GM18867 (cell line): ENCODE results near the gene SUGCT.

Experiments
- ATAC-seq: cut with Tn5 transposase; IDR thresholded peaks from one replicate; pipeline ENCODE4 v1.9.1; 2021; ENCODE audit warnings: mild to moderate bottlenecking, moderate library complexity; ENCODE audit not compliant: unreplicated experiment

SUGCT gene

GRCh38 chr7:40840990-40841389, 706.2 kb downstream of the SUGCT start:
- no peak for ATAC-seq

DNA sequence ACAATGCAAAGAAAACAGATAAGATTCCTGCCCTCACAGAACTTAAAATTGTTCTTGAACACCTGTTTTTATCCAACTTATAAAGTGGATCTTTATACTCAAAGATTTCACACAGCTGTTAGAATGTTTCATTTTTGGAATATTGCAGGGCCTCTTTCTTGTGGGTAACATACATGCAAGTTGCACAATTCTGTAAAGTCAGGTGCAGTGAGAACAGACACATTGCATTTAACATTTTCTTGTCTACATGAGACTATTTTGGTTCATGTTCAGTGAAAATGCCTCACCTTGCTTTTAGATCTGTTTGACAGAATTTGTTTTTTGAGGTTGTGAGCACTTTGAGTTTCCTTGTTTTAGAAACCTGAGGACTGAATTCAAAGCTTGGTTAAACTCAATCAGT, 707.8 kb downstream of the SUGCT start:
- no peak for ATAC-seq

DNA sequence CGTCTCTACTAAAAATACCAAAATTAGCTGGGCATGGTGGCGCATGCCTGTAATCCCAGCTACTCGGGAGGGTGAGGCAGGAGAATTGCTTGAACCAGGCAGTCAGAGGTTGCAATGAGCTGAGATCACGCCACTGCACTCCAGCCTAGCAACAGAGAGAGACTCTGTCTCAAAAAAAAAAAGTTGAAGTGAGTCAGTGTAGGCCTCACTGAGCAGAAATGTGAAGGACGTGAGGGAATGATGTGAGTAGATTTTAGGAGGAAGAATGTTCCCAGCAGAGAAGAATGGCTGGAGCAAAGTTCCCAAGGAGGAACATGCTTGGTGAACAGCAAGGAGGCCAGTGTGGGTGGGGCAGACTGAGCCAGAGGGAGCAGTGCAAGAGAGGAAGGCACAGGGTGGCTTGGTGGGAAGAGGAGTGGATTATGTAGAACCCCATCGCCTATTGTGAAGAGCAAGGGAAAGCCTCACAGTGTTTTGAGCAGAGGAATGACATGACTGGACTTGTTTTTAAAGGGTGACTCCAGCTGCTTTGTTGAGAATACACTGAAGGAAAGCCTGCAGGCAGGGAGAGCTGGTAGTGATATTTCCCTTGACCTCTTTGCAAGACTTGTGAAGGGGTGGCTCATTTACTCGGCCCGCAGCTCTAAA, 708.7 kb downstream of the SUGCT start:
- ATAC-seq: no peak

DNA sequence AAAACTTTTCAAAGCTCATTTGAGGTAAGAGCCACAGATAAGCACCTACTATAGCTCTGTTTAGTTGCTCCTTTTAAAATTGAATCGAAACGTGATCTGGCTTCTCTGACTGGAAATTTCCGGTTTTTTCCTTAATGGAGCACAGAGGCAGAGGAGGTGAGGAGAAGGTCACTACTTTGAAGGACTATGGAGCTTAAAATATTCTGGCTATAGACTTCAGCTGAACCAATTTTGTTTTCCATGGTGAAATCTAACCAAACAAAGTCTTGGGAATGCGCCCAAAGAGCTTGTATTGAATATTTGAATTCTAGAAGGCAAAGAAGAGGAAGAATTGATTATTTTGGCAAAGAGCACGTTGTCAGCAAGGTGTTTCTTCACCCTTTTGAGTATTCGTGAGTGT, 711.1 kb downstream of the SUGCT start:
- ATAC-seq: no peak

DNA sequence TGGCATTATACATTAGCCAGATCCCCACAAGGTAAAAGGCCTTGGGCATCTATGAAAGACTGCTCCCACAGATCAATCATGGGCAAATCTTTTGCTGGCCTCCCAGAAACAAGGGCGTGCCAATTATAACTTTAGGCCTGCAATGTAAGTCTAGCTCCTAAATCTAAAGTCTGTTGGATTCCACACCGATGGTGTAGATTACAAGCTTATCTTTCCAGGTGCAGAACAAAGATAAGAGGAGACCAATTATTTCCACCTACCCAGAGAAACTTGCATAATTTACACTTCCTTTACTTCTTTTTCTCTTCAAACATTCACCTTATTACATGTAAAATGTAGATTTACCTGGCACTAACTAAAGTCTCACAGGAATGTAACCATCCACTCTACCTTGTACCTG, 713.1 kb downstream of the SUGCT start:
- ATAC-seq: no peak

DNA sequence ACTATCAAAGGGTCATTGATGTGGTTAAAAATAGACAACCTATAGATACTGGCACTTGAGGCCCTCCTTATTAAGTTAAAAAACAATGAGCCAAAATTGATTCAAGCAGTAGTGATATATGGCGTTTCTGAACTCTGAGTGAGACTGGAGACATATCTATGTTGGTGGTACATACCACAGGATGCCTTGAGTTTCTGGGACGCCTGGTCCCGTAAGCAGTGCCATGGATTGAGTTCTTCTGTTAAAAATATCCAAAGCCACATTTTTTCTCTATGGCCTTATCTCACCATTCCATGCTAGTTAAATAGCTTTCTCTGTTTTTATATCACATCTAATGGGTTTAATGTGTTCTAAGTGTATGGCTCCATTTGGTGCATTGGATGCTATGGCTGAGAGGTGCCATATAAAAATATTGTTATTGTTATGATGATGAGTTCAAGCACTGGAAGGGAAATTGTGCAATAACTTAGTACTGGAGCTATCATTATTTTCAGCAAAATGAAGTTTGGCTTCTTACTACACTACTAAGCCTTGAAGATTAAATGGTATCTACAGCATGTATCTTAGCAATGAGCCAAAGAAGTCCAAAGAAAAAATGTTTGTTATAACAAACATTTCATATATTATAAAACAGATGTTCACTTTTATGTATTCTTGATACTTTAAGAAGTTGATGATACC, 713.9 kb downstream of the SUGCT start:
- ATAC-seq: no peak

DNA sequence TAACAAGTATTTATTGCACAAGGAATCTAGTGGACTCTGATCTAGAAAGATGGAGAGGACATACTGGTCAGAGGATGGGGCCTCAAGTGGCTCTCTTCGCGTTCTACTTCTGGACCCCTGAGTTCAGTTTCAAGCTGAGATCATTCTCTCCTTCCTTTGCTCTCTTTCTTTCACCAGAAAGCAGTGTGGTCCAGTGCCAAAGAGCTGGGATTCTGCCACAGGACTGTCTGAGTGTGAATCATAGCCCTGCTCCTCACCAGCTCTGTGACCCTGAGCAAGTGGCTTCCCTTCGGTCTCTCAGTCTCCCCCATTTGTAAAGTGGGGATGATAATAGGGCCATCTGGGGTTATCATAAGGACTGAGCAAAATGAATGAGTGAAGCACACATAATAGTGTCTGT, 715.2 kb downstream of the SUGCT start:
- ATAC-seq: no peak

GRCh38 chr7:40851001-40851400, 716.2 kb downstream of the SUGCT start:
- peak; percentile 43 for ATAC-seq

DNA sequence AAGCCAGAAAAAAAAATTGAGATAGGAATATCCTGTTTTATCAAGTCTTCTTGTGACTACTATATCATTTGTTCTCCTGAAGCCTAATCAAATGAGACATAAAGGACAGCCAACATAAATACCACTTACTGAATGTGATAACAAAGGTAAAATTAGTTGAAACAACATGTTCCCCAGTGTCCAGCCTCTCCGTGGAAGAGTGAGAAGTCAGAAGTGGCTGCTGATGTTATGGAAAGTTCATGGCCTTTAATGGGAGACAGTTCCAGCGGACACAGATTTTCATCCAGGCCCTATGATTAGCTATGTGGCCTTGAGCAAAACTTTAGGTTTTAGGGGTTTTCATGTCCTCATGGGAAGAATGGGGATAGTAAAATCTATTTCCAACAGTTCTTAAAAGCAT, 724.3 kb downstream of the SUGCT start:
- no peak for ATAC-seq

- ATAC-seq: no peak
Measured at GRCh38 chr7:40859965-40860543, 725.2 kb downstream of the SUGCT start.

DNA sequence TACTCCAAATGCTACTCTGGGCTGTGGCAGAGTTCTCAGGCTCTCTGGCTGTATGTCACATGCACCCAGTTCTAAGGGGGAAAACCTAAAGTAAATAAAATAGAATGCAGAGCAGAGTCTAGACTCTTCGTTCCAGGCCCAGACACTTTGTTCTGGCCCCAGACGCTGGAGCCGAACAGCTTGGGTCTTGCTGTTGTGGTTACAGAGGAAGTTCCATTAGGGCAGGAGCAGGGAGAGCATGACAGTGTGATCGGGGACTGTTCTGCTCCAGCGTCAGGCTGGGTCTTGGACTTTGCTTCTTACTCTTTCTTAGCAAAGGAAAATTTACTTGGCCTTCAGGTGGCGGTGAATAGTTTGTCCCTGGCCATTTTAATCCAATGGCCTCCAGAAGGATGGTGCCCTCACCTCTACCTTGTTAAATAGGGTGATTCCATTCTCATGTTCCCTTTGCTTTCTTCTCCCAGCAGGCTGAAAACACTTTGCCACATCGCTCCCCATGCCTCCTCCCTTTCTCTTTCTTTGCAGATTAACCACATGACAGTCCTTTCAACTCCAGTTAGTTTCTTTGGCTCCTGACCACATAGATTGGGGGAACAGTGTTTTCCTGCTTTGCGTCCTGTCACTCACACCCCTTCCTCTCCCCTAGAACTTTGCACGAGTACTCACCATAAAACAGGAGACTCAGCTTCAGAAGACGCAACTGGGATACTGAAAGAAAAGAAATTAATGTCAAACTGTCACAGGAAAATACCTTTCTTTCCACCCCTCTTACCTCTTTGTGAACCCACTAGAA, 730.8 kb downstream of the SUGCT start:
- no peak for ATAC-seq

- no peak for ATAC-seq
Measured at GRCh38 chr7:40866601-40867000, 731.8 kb downstream of the SUGCT start.

DNA sequence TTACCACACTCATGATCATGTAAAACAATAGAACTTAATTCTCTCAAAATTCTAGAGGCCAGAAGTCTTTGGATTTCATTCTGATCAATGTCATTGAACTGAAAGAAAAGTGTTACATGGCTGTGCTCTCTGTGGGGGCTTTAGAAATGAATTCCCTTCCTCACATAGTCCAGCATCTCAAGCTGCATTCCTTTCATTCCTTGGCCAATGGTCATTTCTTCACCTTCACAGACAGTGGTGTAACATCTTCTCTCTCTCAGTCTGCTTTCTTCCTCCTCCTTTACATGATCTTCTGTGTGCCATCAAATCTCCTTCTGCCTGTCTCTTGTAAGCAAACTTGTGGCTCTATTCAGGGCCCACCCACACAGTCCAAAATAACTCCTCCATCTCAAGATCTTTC, 735.3 kb downstream of the SUGCT start:
- no peak for ATAC-seq

DNA sequence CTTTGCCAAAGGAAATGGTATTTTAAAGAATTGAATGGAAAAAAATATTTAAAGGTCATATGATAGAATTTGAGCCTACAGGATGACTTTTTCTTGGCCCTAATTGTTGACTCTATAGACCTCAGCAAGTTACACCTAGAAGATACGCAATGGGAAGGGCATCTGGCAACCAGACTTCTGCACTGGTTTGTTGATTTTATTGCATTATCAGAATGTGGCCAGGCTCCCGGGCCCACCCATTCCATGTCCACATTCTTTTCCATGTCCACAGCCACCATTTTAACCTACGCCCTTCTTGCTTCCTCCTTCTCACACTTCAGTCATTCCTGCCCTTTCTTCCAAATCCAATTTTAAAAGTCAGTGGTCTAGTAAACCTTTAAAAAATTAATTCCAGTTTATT, 738.4 kb downstream of the SUGCT start:
- no peak for ATAC-seq

- ATAC-seq: no peak
Measured at GRCh38 chr7:40874756-40875155, 740.0 kb downstream of the SUGCT start.

- no peak for ATAC-seq
Measured at GRCh38 chr7:40876601-40877000, 741.8 kb downstream of the SUGCT start.

- no peak for ATAC-seq
Measured at GRCh38 chr7:40879941-40880543, 745.2 kb downstream of the SUGCT start.

DNA sequence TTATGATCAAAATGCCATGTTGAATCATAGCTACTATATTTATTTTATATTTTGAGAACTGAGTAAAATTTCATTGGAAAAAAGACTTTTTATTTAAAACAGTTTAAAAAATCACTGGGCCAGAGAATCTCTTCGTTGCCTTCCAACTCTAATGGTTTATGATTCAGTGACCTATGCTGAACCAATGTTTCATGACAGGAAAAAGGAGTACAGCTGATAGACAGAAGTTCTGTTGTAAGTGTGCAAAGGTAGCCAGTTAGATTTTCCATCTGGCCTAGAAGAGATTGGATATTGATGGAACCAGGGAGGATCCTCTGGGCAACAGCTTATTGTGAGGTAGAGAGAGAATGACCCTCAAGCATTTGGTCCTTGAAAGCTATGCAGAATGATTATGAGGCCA, 745.8 kb downstream of the SUGCT start:
- ATAC-seq: no peak

- no peak for ATAC-seq
Measured at GRCh38 chr7:40881405-40881926, 746.7 kb downstream of the SUGCT start.

- ATAC-seq: no peak
Measured at GRCh38 chr7:40882071-40882658, 747.4 kb downstream of the SUGCT start.

DNA sequence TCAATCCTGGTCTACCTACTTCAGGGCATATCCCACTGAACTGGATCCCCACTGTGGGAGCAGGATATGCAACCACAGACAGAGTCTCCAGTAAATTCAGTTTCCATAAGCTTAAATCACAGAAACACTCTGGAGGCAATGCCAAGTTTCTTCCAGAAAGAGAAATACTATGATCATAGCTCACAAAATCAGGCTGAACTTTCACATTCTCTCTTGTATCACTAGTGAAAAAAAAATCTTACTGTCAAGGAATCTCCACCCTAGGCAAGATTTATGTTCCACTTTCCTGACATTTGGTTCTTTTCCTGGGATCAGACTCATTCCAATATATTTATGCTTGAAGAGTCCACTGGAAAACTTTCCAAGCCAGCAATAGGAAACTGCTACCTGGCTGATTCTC, 749.0 kb downstream of the SUGCT start:
- ATAC-seq: no peak
